Stimulated activated CD4-positive, alpha-beta T cell treated with anti-CD3 and anti-CD28 coated beads, Interleukin-12 subunit alpha, Interleukin-12 subunit beta, amount 100 ng/mL, for 4 hours (primary cell): Measurements from ENCODE around the gene C6orf15.
"Not testable (repeated sequence)": the region's sequence is repeated elsewhere in the genome, so short reads cannot be mapped to it uniquely, and the experiment has no call there.

Experiments
- DNase-seq: peaks from one replicate; pipeline ENCODE4 v3.0.0-alpha.2; 2020

The C6orf15 gene

GRCh38 chr6:31098449-31098938 is 13.9 kb downstream of the C6orf15 start:
- DNase-seq, result no peak

GRCh38 chr6:31096656-31097055 is 15.7 kb downstream of the C6orf15 start:
- no peak for DNase-seq

- DNase-seq, result no peak
These were observed 16.2 kb downstream of the C6orf15 start for GRCh38 chr6:31096215-31096614.

GRCh38 chr6:31094389-31094881 is 17.9 kb downstream of the C6orf15 start:
- peak; percentile 12 for DNase-seq

- no peak for DNase-seq
These were observed 19.4 kb downstream of the C6orf15 start for GRCh38 chr6:31092769-31093505.

GRCh38 chr6:31092238-31092637 is 20.1 kb downstream of the C6orf15 start:
- no peak for DNase-seq

GRCh38 chr6:31091680-31092079 is 20.7 kb downstream of the C6orf15 start:
- no peak for DNase-seq

- no peak for DNase-seq
These were observed 21.4 kb downstream of the C6orf15 start for GRCh38 chr6:31090973-31091364.

GRCh38 chr6:31090275-31090972 is 22.0 kb downstream of the C6orf15 start:
- no peak for DNase-seq

GRCh38 chr6:31087494-31088089 is 24.8 kb downstream of the C6orf15 start:
- peak; percentile 91 for DNase-seq

GRCh38 chr6:31086788-31087440 is 25.5 kb downstream of the C6orf15 start:
- DNase-seq, result no peak

- DNase-seq, result peak; percentile 28
These were observed 28.5 kb downstream of the C6orf15 start for GRCh38 chr6:31083742-31084354.

- no peak for DNase-seq
These were observed 30.5 kb downstream of the C6orf15 start for GRCh38 chr6:31081872-31082271.

- DNase-seq, result peak; percentile 59
These were observed 32.6 kb downstream of the C6orf15 start for GRCh38 chr6:31079656-31080261.

- DNase-seq, result no peak
These were observed 35.8 kb downstream of the C6orf15 start for GRCh38 chr6:31076611-31077010.

GRCh38 chr6:31075528-31075927 is 36.8 kb downstream of the C6orf15 start:
- no peak for DNase-seq

- no peak for DNase-seq
These were observed 38.0 kb downstream of the C6orf15 start for GRCh38 chr6:31074401-31074800.

- DNase-seq, result no peak
These were observed 41.6 kb downstream of the C6orf15 start for GRCh38 chr6:31070711-31071197.

- peak; percentile 57 for DNase-seq
These were observed 43.6 kb downstream of the C6orf15 start for GRCh38 chr6:31068669-31069340.

GRCh38 chr6:31067891-31068668 is 44.3 kb downstream of the C6orf15 start:
- DNase-seq, result not testable (repeated sequence)

GRCh38 chr6:31067028-31067427 is 45.3 kb downstream of the C6orf15 start:
- not testable (repeated sequence) for DNase-seq
